ENCODE data around the gene NGB.

NGB gene

DNA sequence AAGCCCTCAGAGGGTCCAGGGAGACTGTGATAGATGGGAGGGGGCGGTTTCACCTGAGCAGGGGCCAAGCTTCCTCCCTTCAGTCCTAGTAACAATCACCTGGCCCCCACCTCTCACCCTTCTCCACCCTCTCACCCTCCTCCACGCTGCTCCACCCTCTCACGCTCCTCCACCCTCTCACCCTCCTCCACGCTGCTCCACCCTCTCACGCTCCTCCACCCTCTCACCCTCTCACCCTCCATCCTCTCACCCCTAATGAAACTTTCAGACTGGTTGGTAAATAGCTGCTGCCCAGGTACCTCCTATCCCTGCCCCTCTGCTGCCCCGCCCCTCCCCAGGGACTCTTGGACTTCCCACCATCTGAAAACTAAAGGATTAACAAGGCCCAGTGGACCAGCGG lies 34.2 kb downstream of the NGB start:
- TF ChIP-seq, protein P1, sequence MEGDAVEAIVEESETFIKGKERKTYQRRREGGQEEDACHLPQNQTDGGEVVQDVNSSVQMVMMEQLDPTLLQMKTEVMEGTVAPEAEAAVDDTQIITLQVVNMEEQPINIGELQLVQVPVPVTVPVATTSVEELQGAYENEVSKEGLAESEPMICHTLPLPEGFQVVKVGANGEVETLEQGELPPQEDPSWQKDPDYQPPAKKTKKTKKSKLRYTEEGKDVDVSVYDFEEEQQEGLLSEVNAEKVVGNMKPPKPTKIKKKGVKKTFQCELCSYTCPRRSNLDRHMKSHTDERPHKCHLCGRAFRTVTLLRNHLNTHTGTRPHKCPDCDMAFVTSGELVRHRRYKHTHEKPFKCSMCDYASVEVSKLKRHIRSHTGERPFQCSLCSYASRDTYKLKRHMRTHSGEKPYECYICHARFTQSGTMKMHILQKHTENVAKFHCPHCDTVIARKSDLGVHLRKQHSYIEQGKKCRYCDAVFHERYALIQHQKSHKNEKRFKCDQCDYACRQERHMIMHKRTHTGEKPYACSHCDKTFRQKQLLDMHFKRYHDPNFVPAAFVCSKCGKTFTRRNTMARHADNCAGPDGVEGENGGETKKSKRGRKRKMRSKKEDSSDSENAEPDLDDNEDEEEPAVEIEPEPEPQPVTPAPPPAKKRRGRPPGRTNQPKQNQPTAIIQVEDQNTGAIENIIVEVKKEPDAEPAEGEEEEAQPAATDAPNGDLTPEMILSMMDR (IDR thresholded peaks at IDR 0.05), result no peak
- no peaks in the 10 kb centered on the region for H3K36me3 ChIP-seq
- intact Hi-C loops (cut with DNase I; ENCODE audit: low total_unique reads), result no loop called here
- H3K4me3 ChIP-seq, result no peak overlapping the region
- H3K4me1 ChIP-seq, result no peaks in the 10 kb centered on the region
- H3K27ac ChIP-seq, result no peak overlapping the region
- no peak for DNase-seq
- no peaks in the 10 kb centered on the region for H3K9me3 ChIP-seq
- peaks cover 0 to 4% of the 10 kb centered on the region in 2 donors for H3K27me3 ChIP-seq

DNA sequence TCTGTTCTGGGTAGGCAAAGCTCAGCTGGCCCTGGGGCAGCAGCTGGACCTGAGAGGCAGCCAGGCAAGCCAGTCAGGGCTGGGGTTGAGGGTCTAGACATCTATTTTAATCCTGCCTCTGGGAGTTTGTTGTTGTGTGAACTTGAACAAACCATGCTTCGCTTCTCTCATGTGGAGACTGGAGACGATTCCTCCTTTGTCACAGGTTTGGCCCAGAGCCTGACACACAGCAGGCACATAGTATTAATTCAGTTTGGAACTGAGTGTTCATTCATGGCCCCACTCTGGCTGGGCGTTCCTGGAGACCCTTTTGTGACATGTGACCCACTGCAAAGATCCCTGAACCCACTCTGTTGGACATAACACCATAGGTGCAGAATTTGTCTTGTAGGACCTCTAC lies 39.3 kb downstream of the NGB start:
- Histone ChIP-seq H3K36me3 (no peaks in the 10 kb centered on the region), H3K27me3 (peaks cover 0 to 4% of the 10 kb centered on the region in 2 donors), H3K9me3 (no peaks in the 10 kb centered on the region), H3K27ac (no peak overlapping the region), H3K4me3 (no peak overlapping the region), H3K4me1 (no peaks in the 10 kb centered on the region)
- no peak for DNase-seq
- TF ChIP-seq, protein P1 (IDR thresholded peaks at IDR 0.05), result no peak
- intact Hi-C loops (cut with DNase I; ENCODE audit: low total_unique reads), result no loop called here

DNA sequence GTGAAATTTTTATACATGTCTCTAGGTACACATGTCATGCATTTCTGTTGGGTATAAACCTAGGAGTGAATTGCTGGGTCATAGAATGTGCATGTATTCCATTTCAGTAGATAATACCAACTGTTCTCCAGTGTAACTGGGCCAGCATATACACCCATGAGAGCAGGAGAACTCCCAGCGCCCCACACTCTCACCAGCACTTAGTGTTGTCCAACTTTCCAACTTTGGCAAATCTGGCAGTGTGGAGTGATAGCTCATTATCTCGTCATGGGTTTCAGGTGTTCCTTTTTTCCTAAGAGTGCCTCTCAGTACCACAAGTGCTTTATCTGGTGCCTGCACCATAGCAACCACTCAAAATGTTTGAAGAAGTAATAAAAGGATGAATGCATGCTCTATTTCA lies 40.1 kb downstream of the NGB start:
- no peaks in the 10 kb centered on the region for H3K9me3 ChIP-seq
- no peaks in the 10 kb centered on the region for H3K36me3 ChIP-seq
- H3K4me3 ChIP-seq, result no peak overlapping the region
- intact Hi-C loops (cut with DNase I; ENCODE audit: low total_unique reads), result no loop called here
- H3K27ac ChIP-seq, result no peak overlapping the region
- TF ChIP-seq, protein P1 (IDR thresholded peaks at IDR 0.05), result no peak
- no peaks in the 10 kb centered on the region for H3K27me3 ChIP-seq
- H3K4me1 ChIP-seq, result no peaks in the 10 kb centered on the region
- no peak for DNase-seq

DNA sequence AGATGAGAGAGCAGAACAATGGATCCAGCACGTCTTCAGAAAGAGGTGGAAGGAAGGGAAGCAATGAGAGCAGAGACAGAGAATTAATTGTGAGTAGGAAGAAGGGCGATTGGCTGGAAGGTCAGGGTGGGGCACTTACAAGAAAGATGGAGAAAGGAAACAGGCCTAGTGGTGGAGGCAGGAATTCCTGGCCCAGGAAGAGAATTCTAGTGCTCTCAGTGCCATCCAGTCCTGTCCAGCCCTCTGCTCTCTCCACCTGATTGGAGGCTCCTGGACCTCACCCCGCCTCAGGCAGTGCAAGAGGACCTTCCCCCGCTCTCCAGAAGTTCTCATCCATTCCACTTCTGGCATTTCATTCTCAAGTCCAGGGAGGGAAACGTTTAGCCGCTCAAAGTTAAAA lies 43.0 kb downstream of the NGB start:
- TF ChIP-seq, protein P1 (IDR thresholded peaks at IDR 0.05), result no peak
- H3K4me1 ChIP-seq, result no peaks in the 10 kb centered on the region
- H3K4me3 ChIP-seq, result no peak overlapping the region
- H3K36me3 ChIP-seq, result no peaks in the 10 kb centered on the region
- DNase-seq, result no peak
- no peaks in the 10 kb centered on the region for H3K9me3 ChIP-seq
- no peak overlapping the region for H3K27ac ChIP-seq
- intact Hi-C loops (cut with DNase I; ENCODE audit: low total_unique reads), result no loop called here
- H3K27me3 ChIP-seq, result no peaks in the 10 kb centered on the region

DNA sequence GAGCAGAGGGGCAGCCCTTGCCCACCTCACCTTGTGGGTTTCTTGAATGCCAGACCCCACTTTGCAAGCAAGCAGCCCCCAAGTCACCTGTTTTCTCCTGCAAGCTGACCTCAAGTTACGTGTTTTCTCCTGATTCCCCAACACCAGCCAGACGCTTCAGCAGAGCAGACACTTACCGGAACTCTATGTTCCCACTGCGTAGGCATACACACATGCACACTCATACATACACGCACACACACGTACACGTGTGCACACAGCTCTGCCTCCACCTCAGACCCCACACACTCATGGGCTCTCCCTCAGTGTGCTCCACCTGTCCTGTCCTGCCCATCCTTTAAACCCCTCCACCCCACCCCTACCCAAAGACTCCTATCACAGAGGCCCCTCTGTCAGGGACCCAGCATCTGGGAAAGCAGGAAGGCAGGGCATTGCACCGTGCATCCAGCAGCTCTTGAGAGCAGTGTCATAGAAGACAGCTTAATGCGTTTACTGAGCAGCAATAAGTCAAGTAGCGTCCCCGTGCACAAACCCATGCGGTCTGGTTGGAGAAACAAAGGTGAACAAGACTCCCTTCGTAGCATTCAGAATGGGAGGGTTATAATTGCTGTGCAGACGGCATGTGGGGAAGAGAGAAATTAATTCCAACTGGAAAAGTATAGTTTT lies 45.0 kb downstream of the NGB start:
- H3K4me3 ChIP-seq, result no peak overlapping the region
- TF ChIP-seq, protein P1 (IDR thresholded peaks at IDR 0.05), result no peak
- DNase-seq, result no peak

DNA sequence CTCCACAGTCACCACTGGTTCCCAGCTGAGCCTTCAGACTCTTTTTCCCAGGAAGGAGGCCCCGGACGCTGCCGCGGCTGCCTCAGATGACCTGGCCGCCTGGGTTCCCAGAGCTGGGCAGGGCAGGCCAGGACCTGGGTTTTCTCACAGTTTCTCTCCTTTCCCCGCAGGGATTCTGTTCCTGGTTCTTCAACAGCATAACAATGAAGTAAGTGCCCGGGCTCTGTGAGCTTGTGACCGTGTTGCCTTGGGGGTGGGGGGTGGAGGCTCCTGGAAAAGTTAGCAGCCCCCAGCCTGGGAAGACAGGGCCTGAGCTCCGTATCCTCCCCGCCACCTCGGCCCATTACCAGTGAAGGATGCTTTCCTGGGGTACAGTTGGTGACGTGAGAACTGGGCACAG lies 45.8 kb downstream of the NGB start:
- DNase-seq, result no peak
- Histone ChIP-seq H3K27me3 (peaks cover 0 to 3% of the 10 kb centered on the region in 2 donors), H3K4me1 (no peaks in the 10 kb centered on the region), H3K36me3 (no peaks in the 10 kb centered on the region), H3K9me3 (no peaks in the 10 kb centered on the region), H3K4me3 (no peak overlapping the region), H3K27ac (no peak overlapping the region)
- intact Hi-C loops (cut with DNase I; ENCODE audit: low total_unique reads), result no loop called here
- TF ChIP-seq, protein P1 (IDR thresholded peaks at IDR 0.05), result no peak

More for the DNA sequence above, 45.0 kb downstream of the NGB start:
- no peaks in the 10 kb centered on the region for H3K36me3 ChIP-seq
- H3K4me1 ChIP-seq, result no peaks in the 10 kb centered on the region
- peaks cover 0 to 3% of the 10 kb centered on the region in 2 donors for H3K27me3 ChIP-seq
- no peak overlapping the region for H3K27ac ChIP-seq
- H3K9me3 ChIP-seq, result no peaks in the 10 kb centered on the region
- intact Hi-C loops (cut with DNase I; ENCODE audit: low total_unique reads), result no loop called here

Data from tibial artery (tissue), 4 donors.